ENCODE results near the gene RNF157.
A peak's percentile ranks its signal among the peaks of the same experiment; 100 is the strongest.

The RNF157 gene

DNA sequence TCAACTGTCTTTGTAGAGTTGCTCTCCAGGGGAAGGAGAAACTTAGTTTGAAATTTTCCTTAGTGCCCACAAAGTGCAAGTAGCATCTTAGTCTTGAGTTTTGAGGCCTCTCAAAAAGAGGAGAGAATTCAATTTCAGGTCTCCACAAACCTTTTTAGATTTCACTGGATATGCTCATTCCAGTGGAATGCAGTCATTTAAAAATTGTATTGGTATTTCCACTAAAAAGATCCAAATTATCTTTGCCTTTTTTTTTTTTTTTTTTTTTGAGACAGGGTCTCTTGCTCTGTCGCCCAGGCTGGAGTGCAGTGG lies 92.3 kb downstream of the RNF157 start:
- no peak overlapping the region for H3K4me3 ChIP-seq (ENCODE audit: low read depth, low read length)
- TF ChIP-seq, protein P1, sequence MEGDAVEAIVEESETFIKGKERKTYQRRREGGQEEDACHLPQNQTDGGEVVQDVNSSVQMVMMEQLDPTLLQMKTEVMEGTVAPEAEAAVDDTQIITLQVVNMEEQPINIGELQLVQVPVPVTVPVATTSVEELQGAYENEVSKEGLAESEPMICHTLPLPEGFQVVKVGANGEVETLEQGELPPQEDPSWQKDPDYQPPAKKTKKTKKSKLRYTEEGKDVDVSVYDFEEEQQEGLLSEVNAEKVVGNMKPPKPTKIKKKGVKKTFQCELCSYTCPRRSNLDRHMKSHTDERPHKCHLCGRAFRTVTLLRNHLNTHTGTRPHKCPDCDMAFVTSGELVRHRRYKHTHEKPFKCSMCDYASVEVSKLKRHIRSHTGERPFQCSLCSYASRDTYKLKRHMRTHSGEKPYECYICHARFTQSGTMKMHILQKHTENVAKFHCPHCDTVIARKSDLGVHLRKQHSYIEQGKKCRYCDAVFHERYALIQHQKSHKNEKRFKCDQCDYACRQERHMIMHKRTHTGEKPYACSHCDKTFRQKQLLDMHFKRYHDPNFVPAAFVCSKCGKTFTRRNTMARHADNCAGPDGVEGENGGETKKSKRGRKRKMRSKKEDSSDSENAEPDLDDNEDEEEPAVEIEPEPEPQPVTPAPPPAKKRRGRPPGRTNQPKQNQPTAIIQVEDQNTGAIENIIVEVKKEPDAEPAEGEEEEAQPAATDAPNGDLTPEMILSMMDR (IDR thresholded peaks at IDR 0.05; ENCODE audit: low read depth, low read length, missing control alignments), result no peak
- no peak for DNase-seq (ENCODE audit: low read depth)

DNA sequence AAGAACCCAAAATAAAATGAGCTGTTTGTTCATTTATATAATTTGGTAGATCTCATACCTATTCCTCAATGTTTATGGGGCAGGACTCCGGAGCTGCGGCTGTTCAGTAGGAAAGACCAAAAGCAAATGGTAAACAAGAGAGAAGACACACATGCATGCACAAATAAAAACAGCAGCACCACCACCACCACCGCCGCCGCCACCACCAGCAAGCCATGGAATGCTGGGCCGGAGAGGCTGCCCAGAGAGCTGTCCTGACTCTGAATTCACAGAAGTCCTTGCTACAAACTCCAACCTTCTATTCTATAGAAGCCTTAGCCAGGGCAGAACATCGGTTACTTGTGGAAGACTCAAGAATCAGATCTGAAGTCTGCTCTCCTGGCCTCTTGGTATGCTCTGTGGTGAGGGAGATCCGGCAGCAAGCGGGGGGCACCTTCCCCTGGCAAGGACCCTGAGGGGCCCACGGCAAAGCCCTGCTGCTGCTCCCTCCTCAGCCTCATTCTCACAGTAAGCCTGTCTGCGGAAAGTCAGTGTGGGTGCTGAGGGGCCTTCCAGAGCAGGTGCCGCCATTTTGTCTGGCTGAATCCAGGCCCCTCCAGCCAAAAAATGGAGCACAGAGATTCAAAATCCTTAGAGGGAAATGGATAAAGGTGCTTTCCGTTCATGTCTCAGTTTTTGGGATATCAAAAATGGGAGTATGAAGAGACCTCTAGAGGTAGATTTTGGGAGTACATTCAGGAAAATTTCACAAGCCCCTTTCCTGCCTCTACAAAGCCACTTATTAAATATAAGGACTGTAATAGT lies 92.9 kb downstream of the RNF157 start:
- DNase-seq (ENCODE audit: low read depth), result no peak
- TF ChIP-seq, protein P1 (IDR thresholded peaks at IDR 0.05; ENCODE audit: low read depth, low read length, missing control alignments), result peak; percentile 28
- H3K4me3 ChIP-seq (ENCODE audit: low read depth, low read length), result no peak overlapping the region

DNA sequence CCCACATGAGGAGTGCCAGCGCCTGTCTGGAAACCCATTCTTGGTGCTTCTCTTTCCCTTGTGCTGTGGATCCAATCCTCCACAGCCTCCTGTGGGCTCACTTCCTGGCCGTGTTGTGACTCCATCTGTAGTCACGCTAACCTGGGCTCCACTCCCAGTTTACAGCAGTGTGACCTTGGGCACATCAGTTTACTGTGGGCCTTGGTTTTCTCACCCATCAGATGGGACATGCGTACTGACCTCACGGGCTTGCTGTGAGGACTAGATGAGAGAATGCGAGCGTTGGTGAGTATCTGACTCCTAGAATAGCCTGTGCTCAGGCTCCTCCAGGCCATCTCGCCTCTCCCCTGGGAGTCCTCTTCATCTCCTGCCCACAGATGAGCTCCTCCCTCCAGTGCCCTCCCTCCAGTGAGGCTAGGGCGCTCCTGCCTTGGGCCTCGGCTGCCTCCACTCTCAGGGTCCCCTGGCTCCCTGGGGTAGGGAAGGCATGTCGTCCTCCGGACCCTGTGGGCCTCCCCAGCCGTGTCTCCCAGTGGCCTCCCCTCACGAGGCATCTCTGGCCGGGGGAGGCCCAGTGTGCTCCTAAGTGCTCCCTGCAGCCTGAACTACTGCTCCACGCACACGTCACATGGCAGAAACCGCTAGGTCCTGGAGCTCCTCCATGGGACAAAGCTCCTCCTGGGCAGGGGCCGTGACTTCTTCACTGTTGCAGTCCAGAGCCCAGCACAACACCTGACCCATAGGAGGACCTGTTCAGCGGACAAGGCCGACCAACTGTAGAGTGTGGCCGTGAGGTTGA lies 94.0 kb downstream of the RNF157 start:
- no peak overlapping the region; the same call in 1 of the 2 replicates for H3K4me3 ChIP-seq (ENCODE audit: low read depth, low read length)

DNA sequence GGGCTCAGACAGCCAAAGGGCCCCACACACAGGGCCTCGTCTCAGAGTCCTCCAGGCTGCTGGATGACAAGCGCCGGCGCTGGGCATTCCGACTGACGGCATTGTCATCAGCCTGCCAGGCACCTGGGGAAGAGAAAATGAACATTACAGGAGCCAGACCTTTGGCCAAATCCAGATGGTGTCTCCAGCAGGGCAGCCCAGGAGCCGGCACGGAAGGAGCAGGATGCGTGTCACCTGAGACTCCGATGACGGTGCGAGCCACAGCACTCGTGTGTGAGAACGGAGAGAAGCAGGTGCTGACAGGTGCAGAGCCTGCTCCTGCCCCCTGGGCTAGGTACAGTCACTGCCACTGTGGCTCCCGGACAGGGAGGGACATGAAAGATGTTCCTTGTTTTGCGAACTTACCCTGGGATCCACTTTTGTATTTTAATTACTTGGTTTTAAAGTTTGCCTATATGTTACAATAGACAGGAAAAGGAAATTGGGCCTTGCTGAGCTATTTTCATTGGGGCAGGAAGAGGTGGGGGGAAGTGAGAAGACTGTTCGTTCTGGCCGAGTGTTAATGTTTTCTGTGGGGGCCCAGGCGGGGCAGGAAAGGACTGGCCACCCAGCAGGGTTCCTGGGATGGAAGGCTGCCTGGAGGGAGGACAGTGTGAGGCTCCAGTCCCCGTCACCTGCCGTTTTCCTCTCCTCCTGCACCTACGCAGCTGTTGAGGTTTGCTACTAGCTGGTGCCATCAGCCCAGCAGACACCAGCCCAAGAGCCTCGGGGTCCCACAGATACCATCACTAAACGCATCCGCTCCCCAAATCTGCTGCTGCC lies 94.9 kb downstream of the RNF157 start:
- DNase-seq (ENCODE audit: low read depth), result no peak
- TF ChIP-seq, protein P1 (IDR thresholded peaks at IDR 0.05; ENCODE audit: low read depth, low read length, missing control alignments), result no peak
- H3K4me3 ChIP-seq (ENCODE audit: low read depth, low read length), result peak overlapping the region; percentile 21; the same call in 1 of the 2 replicates

More for the DNA sequence above, 94.0 kb downstream of the RNF157 start:
- no peak for DNase-seq (ENCODE audit: low read depth)
- TF ChIP-seq, protein P1 (IDR thresholded peaks at IDR 0.05; ENCODE audit: low read depth, low read length, missing control alignments), result no peak

DNA sequence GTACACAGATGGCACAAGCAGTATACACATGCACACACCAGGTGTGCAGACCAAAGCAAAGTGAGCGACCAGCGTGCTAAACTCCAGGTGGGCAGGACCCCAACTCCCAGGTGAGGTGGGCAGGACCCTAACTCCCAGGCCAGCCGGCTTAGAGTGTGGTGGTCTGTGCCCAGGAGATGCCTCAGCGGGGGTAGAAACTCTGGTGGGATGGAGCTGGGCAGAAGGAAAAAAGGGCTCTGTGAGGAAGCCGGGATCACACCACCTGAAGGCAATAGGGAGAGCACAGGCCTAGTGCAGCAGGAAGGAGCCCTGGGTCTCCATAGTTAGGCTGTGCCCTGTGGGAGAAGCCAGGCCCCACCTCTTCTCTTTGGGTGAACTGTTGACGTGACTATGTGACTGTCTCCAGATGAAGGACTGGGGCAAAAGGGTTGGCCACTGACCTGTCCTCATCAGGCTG lies 97.7 kb downstream of the RNF157 start:
- TF ChIP-seq, protein P1 (IDR thresholded peaks at IDR 0.05; ENCODE audit: low read depth, low read length, missing control alignments), result no peak
- no peak overlapping the region for H3K4me3 ChIP-seq (ENCODE audit: low read depth, low read length)
- no peak for DNase-seq (ENCODE audit: low read depth)

DNA sequence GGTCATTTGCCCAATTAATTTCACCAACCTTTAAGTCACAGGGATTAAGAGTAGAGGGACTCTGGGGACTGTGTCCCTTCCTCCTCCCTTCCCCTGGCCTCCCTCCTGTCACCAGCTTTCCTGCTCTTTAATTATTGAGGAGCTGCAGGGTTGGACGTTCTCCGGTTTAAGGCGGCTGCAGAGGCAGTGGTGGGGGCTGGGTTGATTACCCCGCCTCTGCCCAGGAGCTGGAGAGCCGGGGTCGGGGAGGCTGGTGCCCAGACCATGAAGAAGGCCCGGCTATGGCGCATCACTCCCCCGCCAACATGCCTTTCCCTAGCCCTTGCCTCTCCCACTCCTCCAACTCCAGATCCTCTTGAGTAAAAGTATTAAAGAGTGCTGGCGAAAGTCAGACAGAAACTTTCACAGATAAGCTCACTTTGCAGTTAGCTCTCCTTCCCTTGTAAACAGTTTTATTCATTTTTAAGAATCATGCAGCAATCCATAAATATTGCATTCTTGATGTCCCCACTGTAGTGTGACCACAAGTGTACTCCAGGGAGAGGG lies 98.2 kb downstream of the RNF157 start:
- H3K4me3 ChIP-seq (ENCODE audit: low read depth, low read length), result no peak overlapping the region
- no peak for DNase-seq (ENCODE audit: low read depth)
- TF ChIP-seq, protein P1 (IDR thresholded peaks at IDR 0.05; ENCODE audit: low read depth, low read length, missing control alignments), result no peak

Measured in GM12864 (cell line).